WERI-Rb-1 (cell line): ENCODE results near the gene INPP5J.
A peak's percentile ranks its signal among the peaks of the same experiment; 100 is the strongest.
"Not testable (repeated sequence)": the region's sequence is repeated elsewhere in the genome, so short reads cannot be mapped to it uniquely, and the experiment has no call there.

Experiments
- DNase-seq: peaks from one replicate; pipeline ENCODE4 v3.0.0-alpha.2; 2020
- H3K27ac ChIP-seq: fragments of 250-450 bp; sonication (Bioruptor Pico); 2 replicates; pipeline ENCODE4 v1.5.1; 2020; ENCODE audit warnings: mild to moderate bottlenecking, moderate library complexity
- H3K27me3 ChIP-seq: fragments of 250-450 bp; sonication (Bioruptor Pico); 2 replicates; pipeline ENCODE4 v1.5.1; 2021; ENCODE audit warnings: mild to moderate bottlenecking, low read depth, moderate library complexity; ENCODE audit not compliant: insufficient read depth, severe bottlenecking
- H3K36me3 ChIP-seq: fragments of 250-450 bp; sonication (Bioruptor Pico); 2 replicates; pipeline ENCODE4 v1.5.1; 2020; ENCODE audit warnings: mild to moderate bottlenecking, moderate library complexity
- H3K4me3 ChIP-seq: 2 replicates; pipeline ENCODE4 v1.5.1; 2011; ENCODE audit warnings: low read depth, mild to moderate bottlenecking, control low read depth, low read length
- H3K9me3 ChIP-seq: fragments of 250-450 bp; sonication (Bioruptor Pico); 2 replicates; pipeline ENCODE4 v1.5.1; 2021; ENCODE audit warnings: mild to moderate bottlenecking, moderate library complexity; ENCODE audit not compliant: severe bottlenecking
- CTCF ChIP-seq: IDR thresholded peaks from 2 replicates; pipeline ENCODE4 v1.5.1; 2011; ENCODE audit warnings: low read depth, mild to moderate bottlenecking, control low read depth, inconsistent platforms, low read length

Gene INPP5J

GRCh38 chr22:31122532-31123291 is at the start of gene INPP5J:
Gene INPP5J, plus strand, starts transcription at chr22:31122966. Its CDS starts 49 bp downstream, at chr22:31123015.
- peak; percentile 70 for DNase-seq
- H3K27me3 ChIP-seq = no peaks in the 10 kb centered on the region
- H3K4me3 ChIP-seq = peak within 1 kb of the TSS; percentile 43
- H3K9me3 ChIP-seq = no peaks in the 10 kb centered on the region
- no peak for TF ChIP-seq CTCF
- H3K27ac ChIP-seq = peak within 1 kb of the TSS; percentile 76
- H3K36me3 ChIP-seq = no peaks in the 10 kb centered on the region

- H3K27me3 ChIP-seq, H3K9me3 ChIP-seq, H3K36me3 ChIP-seq, H3K4me3 ChIP-seq, DNase-seq, H3K27ac ChIP-seq: not testable (repeated sequence)
These were observed 49.6 kb upstream of the INPP5J start for GRCh38 chr22:31073125-31073524.

GRCh38 chr22:31073545-31074145 is 49.1 kb upstream of the INPP5J start:
- DNase-seq, H3K9me3 ChIP-seq, H3K36me3 ChIP-seq, H3K4me3 ChIP-seq, H3K27me3 ChIP-seq, H3K27ac ChIP-seq: not testable (repeated sequence)

- TF ChIP-seq CTCF = no peak
- Histone ChIP-seq H3K4me3 (no peak overlapping the region), H3K9me3 (no peaks in the 10 kb centered on the region), H3K36me3 (no peaks in the 10 kb centered on the region), H3K27me3 (no peaks in the 10 kb centered on the region), H3K27ac (no peak overlapping the region)
- no peak for DNase-seq
These were observed 46.8 kb upstream of the INPP5J start for GRCh38 chr22:31075961-31076360.

GRCh38 chr22:31077681-31078080 is 45.1 kb upstream of the INPP5J start:
- Histone ChIP-seq H3K9me3 (no peaks in the 10 kb centered on the region), H3K4me3 (no peak overlapping the region), H3K36me3 (no peaks in the 10 kb centered on the region), H3K27ac (no peak overlapping the region), H3K27me3 (no peaks in the 10 kb centered on the region)
- TF ChIP-seq CTCF = no peak
- no peak for DNase-seq

GRCh38 chr22:31078389-31078788 is 44.4 kb upstream of the INPP5J start:
- H3K4me3 ChIP-seq, H3K9me3 ChIP-seq, H3K36me3 ChIP-seq, DNase-seq, H3K27me3 ChIP-seq, H3K27ac ChIP-seq: not testable (repeated sequence)

GRCh38 chr22:31079095-31079642 is 43.6 kb upstream of the INPP5J start:
- TF ChIP-seq CTCF = no peak
- Histone ChIP-seq H3K27ac (no peak overlapping the region), H3K4me3 (no peak overlapping the region), H3K36me3 (peaks cover 9% of the 10 kb centered on the region; the same call in 1 of the 2 replicates), H3K9me3 (no peaks in the 10 kb centered on the region), H3K27me3 (no peaks in the 10 kb centered on the region)
- no peak for DNase-seq
